ENCODE results near the gene NEMP2. TPM values are rescaled to one million over a fixed set of nuclear protein-coding genes. Genes with fewer than 3 reads are reported as not detected.

Gene NEMP2
- total RNA-seq, 1 experiment from 2014 or later: 12.0 TPM

GRCh38 chr2:190454795-190455194, 79.7 kb downstream of the NEMP2 start:
- POLR2A ChIA-PET: no interaction called here
- BruUV-seq (replicated peaks): no TSS peak
- Histone ChIP-seq H3K36me3 (ENCODE audit: control insufficient read depth, insufficient read depth, low read length) (no peaks in the 10 kb centered on the region), H3K4me3 (ENCODE audit: low read depth in 2 of 2, low read length in 2 of 2) (no peak overlapping the region), H3K9me3 (ENCODE audit: control insufficient read depth, insufficient read depth, low read depth, low read length) (no peaks in the 10 kb centered on the region), H3K27ac (ENCODE audit: low read length) (no peak overlapping the region), H3K4me1 (ENCODE audit: control insufficient read depth, insufficient read depth, low read length) (no peaks in the 10 kb centered on the region), H3K27me3 (ENCODE audit: control insufficient read depth, insufficient read depth, low read length) (no peaks in the 10 kb centered on the region)
- DNase-seq (ENCODE audit: low read depth, low spot score) (no peak), ATAC-seq (no peak)
- CTCF ChIA-PET: no interaction called here
- TF ChIP-seq POLR2AphosphoS5 (IDR thresholded peaks at IDR 0.05; ENCODE audit: low read depth, low read length) (no peak), REST (IDR thresholded peaks at IDR 0.05; ENCODE audit: insufficient read depth in 1 of 2, low read depth in 2 of 2, low read length in 1 of 2) (no peak), CTCF (IDR thresholded peaks at IDR 0.05) (no peak), TCF7L2 (IDR thresholded peaks at IDR 0.05; ENCODE audit: low read depth, low read length) (no peak), SIN3A (IDR thresholded peaks at IDR 0.05; ENCODE audit: borderline replicate concordance, insufficient read depth, low read depth, low read length) (no peak)
- in situ Hi-C loops (cut with HindIII; ENCODE audit: low pct_unique_long_range_greater_than_20kb, low sequenced_read_pairs): no loop called here
- intact Hi-C loops (cut with micrococcal nuclease; ENCODE audit: unreplicated experiment): no loop called here

Other genes starting within 250 kb of the NEMP2 start
- gene HIBCH, start 214.9 kb downstream of the NEMP2 start, total RNA-seq (2021; ENCODE audit: unreplicated experiment): 21.7 TPM
- 10.8 TPM for gene INPP1, start 191.1 kb downstream of the NEMP2 start, total RNA-seq (2021; ENCODE audit: unreplicated experiment)
- gene MFSD6, start 126.4 kb downstream of the NEMP2 start, total RNA-seq (2021; ENCODE audit: unreplicated experiment): 10.4 TPM
- 40.2 TPM for gene NAB1, start 114.4 kb upstream of the NEMP2 start, total RNA-seq (2021; ENCODE audit: unreplicated experiment)

Data from Panc1 (cell line).